Left lung (tissue), 10 donors: ENCODE results near the gene FBL. TPM values are rescaled to one million over a fixed set of nuclear protein-coding genes. Genes with fewer than 3 reads are reported as not detected.
"Not testable (repeated sequence)": the region's sequence is repeated elsewhere in the genome, so short reads cannot be mapped to it uniquely, and the experiment has no call there.

ENCODE experiments used
- ATAC-seq: fragments of 200-7000 bp; cut with Tn5 transposase; one replicate; pipeline ENCODE4 v1.9.1; 2020; ENCODE audit warnings: moderate library complexity
- DNase-seq, 4 donors: peaks; one replicate each; pipeline ENCODE4 v3.0.0-alpha.2; 2013 to 2020
- H3K27ac ChIP-seq, 2 donors: fragments of 200-600 bp; sonication (generic) in 1 of 2; one replicate each; pipeline versions ENCODE4 v1.5.0 to v1.8.0; 2020 to 2021
- H3K27me3 ChIP-seq, 2 donors: fragments of 200-600 bp; sonication (generic) in 1 of 2; one replicate each; pipeline versions ENCODE4 v1.5.0 to v1.8.0; 2020 to 2021
- H3K36me3 ChIP-seq, 2 donors: fragments of 200-600 bp; sonication (generic) in 1 of 2; one replicate each; pipeline versions ENCODE4 v1.5.0 to v1.8.0; 2020 to 2021
- H3K4me1 ChIP-seq, 2 donors: fragments of 200-600 bp; one replicate each; pipeline ENCODE4 v1.8.0; 2021
- H3K4me3 ChIP-seq, 2 donors: fragments of 200-600 bp; sonication (generic) in 1 of 2; one replicate each; pipeline versions ENCODE4 v1.5.0 to v1.8.0; 2020 to 2021; ENCODE audit warnings: mild to moderate bottlenecking in 1 of 2
- H3K9me3 ChIP-seq, 2 donors: fragments of 200-600 bp; sonication (generic) in 1 of 2; one replicate each; pipeline versions ENCODE4 v1.5.0 to v1.8.0; 2020 to 2021
- CTCF ChIP-seq, 2 donors: fragments of 200-600 bp; sonication (generic) in 1 of 2; IDR thresholded peaks; one replicate each; pipeline versions ENCODE4 v1.5.0 to v1.8.0; 2021; ENCODE audit warnings: antibody characterized with exemption in 2 of 2
- intact Hi-C, 2 donors: fragments of 100-400 bp; cut with DNase I; formaldehyde crosslinking; loops; one replicate each; pipeline versions ENCODE4 v1.11.2 to v1.14.2; 2022
- polyA plus RNA-seq, 6 donors: library from polyadenylated mRNA; unstranded; fragments of 120-200 nt; gene quantifications; one replicate each; pipeline ENCODE4 v1.2.1, GENCODE V29; 2013; ENCODE audit not compliant: insufficient read length in 6 of 6
- total RNA-seq, 2 donors: library from RNA; stranded (reverse); fragmentation: NEBNext Ultra II Directional; extraction: Animal tissue kit (Norgen Biotek cat#: 25700); gene quantifications; one replicate each; pipeline ENCODE4 v1.2.1, GENCODE V29; 2021
- donor health status: DM: no; HTN: yes; CAD: no.
- donor health status: DM: no; HTN: no; CAD: no.

Gene FBL
- total and polyA plus RNA-seq, 8 donors: 82.5 to 375 (median 340) TPM

GRCh38 chr19:39878398-39878797, 32.2 kb upstream of the FBL start:
- TF ChIP-seq CTCF (IDR thresholded peaks at IDR 0.05): no peak
- no peaks in the 10 kb centered on the region for H3K36me3 ChIP-seq
- peaks cover 0 to 16% of the 10 kb centered on the region in 2 donors for H3K27me3 ChIP-seq
- ATAC-seq: no peak
- no peak overlapping the region for H3K27ac ChIP-seq
- no peak overlapping the region for H3K4me3 ChIP-seq
- H3K9me3 ChIP-seq: no peaks in the 10 kb centered on the region
- DNase-seq: no peak
- intact Hi-C loops: no loop called here
- H3K4me1 ChIP-seq: no peaks in the 10 kb centered on the region

GRCh38 chr19:39877982-39878381, 31.8 kb upstream of the FBL start:
- H3K27me3 ChIP-seq: peaks cover 0 to 16% of the 10 kb centered on the region in 2 donors
- H3K4me1 ChIP-seq, ATAC-seq, intact Hi-C loops, H3K27ac ChIP-seq, H3K4me3 ChIP-seq, H3K9me3 ChIP-seq, H3K36me3 ChIP-seq: not testable (repeated sequence)
- peak in 1 of 4 donors; percentile 81 for DNase-seq

GRCh38 chr19:39877488-39877887, 31.3 kb upstream of the FBL start:
- H3K27me3 ChIP-seq: peaks cover 0 to 16% of the 10 kb centered on the region in 2 donors
- intact Hi-C loops, H3K27ac ChIP-seq, ATAC-seq, H3K9me3 ChIP-seq, H3K4me1 ChIP-seq, H3K36me3 ChIP-seq, H3K4me3 ChIP-seq: not testable (repeated sequence)
- DNase-seq: peak in 2 of 4 donors; percentile 14 to 46

- H3K27me3 ChIP-seq: peaks cover 0 to 16% of the 10 kb centered on the region in 2 donors
- H3K4me1 ChIP-seq, H3K9me3 ChIP-seq, H3K27ac ChIP-seq, intact Hi-C loops, H3K36me3 ChIP-seq, DNase-seq, H3K4me3 ChIP-seq: not testable (repeated sequence)
- ATAC-seq: peak; percentile 5
Observed at GRCh38 chr19:39876486-39876885, 30.3 kb upstream of the FBL start.

GRCh38 chr19:39875401-39875864, 29.3 kb upstream of the FBL start:
- H3K36me3 ChIP-seq, H3K9me3 ChIP-seq, intact Hi-C loops, H3K27ac ChIP-seq, DNase-seq, ATAC-seq, H3K4me3 ChIP-seq, H3K4me1 ChIP-seq: not testable (repeated sequence)
- H3K27me3 ChIP-seq: peaks cover 0 to 16% of the 10 kb centered on the region in 2 donors

GRCh38 chr19:39874404-39874803, 28.2 kb upstream of the FBL start:
- H3K36me3 ChIP-seq: no peaks in the 10 kb centered on the region
- ATAC-seq (no peak), DNase-seq (no peak)
- H3K27me3 ChIP-seq: peaks cover 0 to 16% of the 10 kb centered on the region in 2 donors
- intact Hi-C loops: no loop called here
- no peak overlapping the region for H3K27ac ChIP-seq
- no peak for TF ChIP-seq CTCF (IDR thresholded peaks at IDR 0.05)
- H3K9me3 ChIP-seq: no peaks in the 10 kb centered on the region
- H3K4me1 ChIP-seq: no peaks in the 10 kb centered on the region
- H3K4me3 ChIP-seq: no peak overlapping the region

GRCh38 chr19:39873385-39873784, 27.2 kb upstream of the FBL start:
- ATAC-seq (no peak), DNase-seq (no peak)
- H3K36me3 ChIP-seq: no peaks in the 10 kb centered on the region
- peaks cover 0 to 16% of the 10 kb centered on the region in 2 donors for H3K27me3 ChIP-seq
- no peaks in the 10 kb centered on the region for H3K4me1 ChIP-seq
- no peaks in the 10 kb centered on the region for H3K9me3 ChIP-seq
- no peak for TF ChIP-seq CTCF (IDR thresholded peaks at IDR 0.05)
- no peak overlapping the region for H3K4me3 ChIP-seq
- no peak overlapping the region for H3K27ac ChIP-seq
- intact Hi-C loops: no loop called here
